Testis (tissue), 2 donors: ENCODE data around the gene SHOC2.

Source experiments
- CTCF ChIP-seq, 3 experiments: fragments of 450-650 bp in 2 of 3; fragments of 200-600 bp in 1 of 3; sonication (generic) in 1 of 3; IDR thresholded peaks; one replicate each; pipeline ENCODE4 v1.5.1; 2016 to 2019; ENCODE audit warnings: antibody characterized with exemption in 3 of 3, mild to moderate bottlenecking in 2 of 3, moderate library complexity in 1 of 3
- POLR2A ChIP-seq: fragments of 450-650 bp; IDR thresholded peaks from one replicate; pipeline ENCODE4 v1.6.1; 2017; ENCODE audit warnings: antibody characterized with exemption, mild to moderate bottlenecking, moderate library complexity

- no peak for TF ChIP-seq CTCF (IDR thresholded peaks at IDR 0.05)
- no peak for TF ChIP-seq POLR2A
These were observed 61.4 kb downstream of the SHOC2 start for GRCh38 chr10:110980807-110981206.
